Vagina (tissue), 2 donors: Measurements from ENCODE around the gene TSPYL1.

Experiments
- POLR2A ChIP-seq, 2 donors: fragments of 450-650 bp; IDR thresholded peaks; one replicate each; pipeline ENCODE4 v1.6.1; 2017; ENCODE audit warnings: antibody characterized with exemption in 2 of 2, mild to moderate bottlenecking in 2 of 2, moderate library complexity in 2 of 2
- POLR2AphosphoS5 ChIP-seq, 2 donors: sonication (generic); formaldehyde crosslinking; IDR thresholded peaks; one replicate each; pipeline ENCODE4 v1.9.0; 2017; ENCODE audit warnings: antibody characterized with exemption in 2 of 2, mild to moderate bottlenecking in 2 of 2, low read depth in 1 of 2; ENCODE audit not compliant: insufficient read depth in 1 of 2
- TF ChIP-seq, protein P1 (sequence below), 3 experiments: fragments of 450-650 bp in 2 of 3; fragments of 200-600 bp in 1 of 3; sonication (generic) in 1 of 3; IDR thresholded peaks; one replicate each; pipeline ENCODE4 v1.5.1; 2017 to 2019; ENCODE audit warnings: antibody characterized with exemption in 3 of 3, mild to moderate bottlenecking in 2 of 3, moderate library complexity in 2 of 3

GRCh38 chr6:116292553-116292952 lies 12.8 kb upstream of the TSPYL1 start:
- TF ChIP-seq, protein P1, sequence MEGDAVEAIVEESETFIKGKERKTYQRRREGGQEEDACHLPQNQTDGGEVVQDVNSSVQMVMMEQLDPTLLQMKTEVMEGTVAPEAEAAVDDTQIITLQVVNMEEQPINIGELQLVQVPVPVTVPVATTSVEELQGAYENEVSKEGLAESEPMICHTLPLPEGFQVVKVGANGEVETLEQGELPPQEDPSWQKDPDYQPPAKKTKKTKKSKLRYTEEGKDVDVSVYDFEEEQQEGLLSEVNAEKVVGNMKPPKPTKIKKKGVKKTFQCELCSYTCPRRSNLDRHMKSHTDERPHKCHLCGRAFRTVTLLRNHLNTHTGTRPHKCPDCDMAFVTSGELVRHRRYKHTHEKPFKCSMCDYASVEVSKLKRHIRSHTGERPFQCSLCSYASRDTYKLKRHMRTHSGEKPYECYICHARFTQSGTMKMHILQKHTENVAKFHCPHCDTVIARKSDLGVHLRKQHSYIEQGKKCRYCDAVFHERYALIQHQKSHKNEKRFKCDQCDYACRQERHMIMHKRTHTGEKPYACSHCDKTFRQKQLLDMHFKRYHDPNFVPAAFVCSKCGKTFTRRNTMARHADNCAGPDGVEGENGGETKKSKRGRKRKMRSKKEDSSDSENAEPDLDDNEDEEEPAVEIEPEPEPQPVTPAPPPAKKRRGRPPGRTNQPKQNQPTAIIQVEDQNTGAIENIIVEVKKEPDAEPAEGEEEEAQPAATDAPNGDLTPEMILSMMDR (IDR thresholded peaks at IDR 0.05): no peak
- no peak for TF ChIP-seq POLR2A (IDR thresholded peaks at IDR 0.05)
- TF ChIP-seq POLR2AphosphoS5 (IDR thresholded peaks at IDR 0.05; ENCODE audit: insufficient read depth in 1 of 2, low read depth in 1 of 2): no peak
